ENCODE measurements around the gene B9D1.
"Not testable (repeated sequence)": the region's sequence is repeated elsewhere in the genome, so short reads cannot be mapped to it uniquely, and the experiment has no call there.

B9D1 gene

DNA sequence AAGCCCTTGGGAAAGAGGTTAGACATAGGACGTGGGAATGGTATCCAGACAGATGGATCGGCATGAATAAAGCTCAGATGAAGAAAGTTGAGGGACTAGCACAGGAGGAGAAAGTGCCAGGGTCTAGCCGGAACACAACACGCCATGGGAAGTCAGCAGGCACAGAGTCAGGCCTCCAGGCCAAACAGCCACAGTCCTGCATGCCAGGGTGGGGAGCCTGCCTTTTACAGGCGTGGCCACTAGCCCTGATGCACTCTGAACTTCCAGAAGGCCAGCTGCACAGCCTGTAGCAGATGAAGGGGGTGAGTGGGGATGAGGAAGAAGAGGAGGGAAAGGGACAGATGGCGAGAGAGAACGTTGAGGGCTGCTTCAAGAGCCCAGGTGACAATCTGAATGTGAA is 5.2 kb downstream of the B9D1 start:
- no peak for DNase-seq

GRCh38 chr17:19354748-19355147 is 7.8 kb downstream of the B9D1 start:
- DNase-seq, result no peak

GRCh38 chr17:19353401-19353800 is 9.1 kb downstream of the B9D1 start:
- DNase-seq, result not testable (repeated sequence)

- DNase-seq, result peak; percentile 19
Measured at GRCh38 chr17:19348806-19349205, 13.7 kb downstream of the B9D1 start.

DNA sequence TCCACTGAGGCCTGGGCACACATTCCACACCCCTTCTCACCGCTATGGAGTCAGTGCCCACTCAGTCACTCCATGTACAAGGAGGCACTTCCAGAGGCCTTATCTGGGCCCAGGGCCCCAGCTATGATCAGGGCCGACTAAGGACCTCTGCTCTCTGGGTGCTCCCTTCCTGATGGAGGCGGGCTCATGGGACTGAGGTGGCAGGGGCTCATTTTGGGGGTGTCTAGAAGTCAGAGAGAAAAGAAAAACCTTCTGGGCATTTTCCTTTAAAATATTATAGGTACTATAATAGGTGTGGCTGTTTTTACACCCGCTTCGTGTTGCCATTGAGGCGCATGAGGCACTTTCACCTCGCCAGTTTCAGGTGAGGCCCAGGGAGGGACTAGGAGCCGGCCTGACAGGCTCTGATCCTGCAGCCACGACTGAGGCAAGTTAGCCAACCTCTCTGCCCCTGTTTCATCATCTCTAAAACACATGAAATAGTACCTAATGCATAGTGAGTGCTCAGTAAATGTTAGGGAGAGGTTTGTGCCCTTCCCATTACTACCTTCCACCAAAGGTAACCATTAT is 14.4 kb downstream of the B9D1 start:
- DNase-seq, result no peak

GRCh38 chr17:19347323-19348080 is 15.0 kb downstream of the B9D1 start:
- peak; percentile 21 for DNase-seq

- peak; percentile 76 for DNase-seq
Measured at GRCh38 chr17:19346351-19347255, 15.9 kb downstream of the B9D1 start.

DNA sequence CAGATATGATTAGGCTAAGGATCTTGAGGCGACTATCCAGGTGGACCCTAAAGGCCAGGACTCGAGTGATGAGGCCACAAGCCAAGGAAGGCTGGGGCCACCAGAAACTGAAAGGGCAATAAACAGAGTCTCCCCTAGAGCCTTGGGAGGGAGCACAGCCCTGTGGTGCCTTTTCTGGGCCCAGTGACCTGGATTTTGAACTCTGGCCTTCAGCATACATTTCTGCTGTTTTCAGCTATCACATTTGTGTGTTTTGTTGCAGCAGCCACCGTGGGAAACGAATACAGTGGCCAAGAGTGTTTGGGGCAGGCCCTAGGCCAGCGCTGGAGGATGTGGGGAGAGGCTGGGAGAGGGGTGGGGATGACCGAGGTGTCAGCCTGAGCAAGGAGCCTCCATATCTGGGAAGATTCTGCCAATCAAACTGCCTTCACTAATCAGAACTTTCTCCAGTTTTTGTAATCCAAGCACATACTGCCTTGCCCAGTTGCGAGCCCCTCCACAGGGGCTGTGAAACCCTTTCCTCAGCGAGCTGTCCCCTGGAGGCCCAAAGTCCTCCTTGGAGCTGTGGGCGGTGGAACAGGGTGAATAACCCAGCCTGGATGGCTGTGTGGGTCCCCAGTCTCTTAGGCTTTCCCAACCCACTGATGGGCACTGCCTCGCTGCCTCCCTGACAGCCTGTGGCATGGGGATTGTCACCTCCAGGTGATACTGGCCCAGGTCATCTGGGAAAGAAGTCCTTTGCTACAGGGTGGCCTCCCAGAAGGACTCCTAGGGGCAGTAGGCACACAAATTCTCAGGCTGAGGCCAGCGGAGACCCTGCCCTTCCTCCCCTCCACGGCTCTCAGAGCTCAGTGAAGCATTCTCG is 16.8 kb downstream of the B9D1 start:
- DNase-seq, result peak; percentile 15

DNA sequence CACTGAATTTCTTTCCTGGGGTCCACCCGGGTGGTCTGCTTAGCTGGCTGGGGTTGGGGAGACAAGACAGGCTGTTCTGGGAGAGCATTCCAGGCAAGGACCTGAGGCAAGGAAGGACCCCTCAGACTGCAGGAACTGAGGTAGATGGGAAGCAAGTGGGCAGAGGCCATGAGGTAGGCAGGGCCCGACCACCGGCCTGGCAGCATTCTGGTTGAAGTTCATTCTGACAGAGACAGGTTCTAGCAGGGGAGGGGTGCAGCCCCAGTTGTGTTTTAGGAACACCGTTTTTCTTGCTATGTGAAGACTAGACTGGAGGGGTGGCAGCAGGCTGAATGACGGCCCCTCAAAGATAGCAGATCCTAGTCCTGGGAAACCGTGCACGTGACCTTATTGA is 17.5 kb downstream of the B9D1 start:
- peak; percentile 18 for DNase-seq

DNA sequence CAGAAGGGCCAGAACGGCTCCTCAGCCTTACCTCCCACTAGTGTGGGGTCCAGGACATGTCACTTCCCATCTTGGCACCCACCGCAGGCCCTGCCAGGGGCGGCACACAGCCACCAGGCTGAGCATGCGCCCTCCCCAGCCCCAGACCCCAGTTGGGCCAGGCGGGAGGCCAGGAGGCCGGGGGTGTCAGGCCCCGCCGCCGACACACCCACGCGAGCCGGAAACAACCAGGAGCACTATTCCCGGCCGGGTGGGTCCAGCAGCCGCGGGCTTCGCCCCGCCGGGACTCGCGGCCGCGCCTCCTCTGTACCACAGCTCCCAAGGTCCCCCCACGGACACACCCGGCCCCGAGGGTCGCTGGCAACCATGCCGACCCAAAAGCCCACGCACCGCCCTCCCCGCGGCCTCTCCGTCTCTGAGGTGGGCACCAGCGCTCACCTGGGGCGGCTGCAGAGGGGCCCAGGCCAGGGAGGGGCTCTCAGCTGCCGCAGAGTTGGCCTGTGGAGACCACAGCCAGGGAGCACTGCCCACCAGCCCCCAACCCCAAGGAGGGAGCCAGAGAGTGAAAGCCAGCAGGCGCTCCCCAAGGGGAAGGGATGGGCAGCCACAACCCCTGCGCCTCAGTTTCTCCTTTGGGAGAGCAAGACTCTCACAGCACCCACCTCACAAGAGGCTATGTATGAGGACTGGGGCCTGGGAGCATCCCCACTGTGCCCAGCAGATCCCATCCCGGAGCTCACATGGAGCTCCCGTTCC is 18.0 kb downstream of the B9D1 start:
- peak; percentile 24 for DNase-seq

DNA sequence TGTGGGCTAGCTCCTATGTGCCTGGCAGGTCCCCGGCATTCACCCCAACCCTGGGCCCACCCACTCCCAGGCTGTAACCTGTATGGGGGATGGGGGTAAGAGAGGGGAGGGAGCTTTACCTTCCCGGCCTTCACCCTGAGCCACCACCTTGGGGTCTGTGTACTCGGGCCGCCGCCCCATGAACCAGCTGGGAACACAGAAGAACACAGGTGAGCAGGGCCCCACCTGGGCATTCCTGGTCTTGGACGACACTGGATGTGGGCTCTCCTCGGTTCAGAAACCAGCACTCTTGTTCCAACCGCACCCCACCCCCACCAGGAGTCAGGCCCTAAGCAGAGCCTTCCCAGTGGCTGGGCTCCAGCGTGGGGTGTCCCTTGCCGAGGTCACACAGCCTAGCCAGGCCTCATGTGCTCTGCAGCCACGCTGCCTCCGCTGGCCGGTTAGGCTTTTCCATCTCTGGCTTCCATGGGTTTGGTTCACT is 18.8 kb downstream of the B9D1 start:
- DNase-seq, result peak; percentile 25

- DNase-seq, result peak; percentile 16
Measured at GRCh38 chr17:19343256-19343630, 19.3 kb downstream of the B9D1 start.

- DNase-seq, result no peak
Measured at GRCh38 chr17:19342611-19343255, 19.8 kb downstream of the B9D1 start.

DNA sequence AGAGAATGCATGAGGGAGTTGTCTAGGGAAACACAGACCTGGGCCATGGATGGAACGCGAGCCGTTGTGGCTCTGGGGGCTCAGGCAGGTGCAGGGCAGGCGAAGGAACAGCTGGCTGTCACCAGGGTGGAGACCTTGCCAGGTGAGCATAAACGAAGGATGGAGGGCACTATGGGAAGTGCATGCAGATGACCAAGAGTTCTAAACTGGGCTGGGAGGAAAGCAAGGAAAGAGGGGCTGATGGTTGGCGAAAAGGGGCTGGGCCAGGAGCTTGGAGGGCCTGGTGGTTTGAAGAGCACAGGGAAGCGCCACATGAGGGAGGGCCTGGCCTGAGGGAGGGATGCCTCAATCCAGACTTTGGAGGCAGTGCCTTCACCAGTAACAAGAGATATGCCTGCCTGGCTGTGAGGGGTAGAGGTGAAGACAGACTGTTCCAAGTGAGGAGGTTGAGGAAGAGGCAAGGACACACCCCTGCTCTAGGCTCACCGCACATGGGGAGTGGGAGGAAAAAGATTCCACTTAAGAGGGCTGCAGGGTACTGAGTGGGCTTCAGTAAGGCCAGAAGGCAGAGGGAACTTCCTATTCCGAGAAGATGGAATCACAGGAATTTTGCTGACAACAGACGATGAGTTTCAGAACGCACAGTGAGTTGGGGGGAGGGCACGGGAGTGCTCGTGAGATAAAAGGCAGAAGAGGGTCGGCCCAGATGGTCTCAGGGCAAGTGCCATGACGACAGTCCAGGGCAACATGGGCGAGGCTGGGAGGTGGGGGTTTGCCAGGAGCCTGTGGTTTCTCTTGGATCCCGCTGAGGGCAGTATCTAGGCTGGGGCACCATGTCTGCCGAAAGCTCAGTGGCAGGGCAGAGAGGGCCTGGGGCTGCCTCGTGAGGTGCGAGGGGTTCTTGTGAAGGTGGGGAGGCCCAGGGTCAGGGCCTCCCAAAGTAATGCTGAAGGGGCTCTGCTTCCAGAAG is 20.6 kb downstream of the B9D1 start:
- peak; percentile 31 for DNase-seq

DNA sequence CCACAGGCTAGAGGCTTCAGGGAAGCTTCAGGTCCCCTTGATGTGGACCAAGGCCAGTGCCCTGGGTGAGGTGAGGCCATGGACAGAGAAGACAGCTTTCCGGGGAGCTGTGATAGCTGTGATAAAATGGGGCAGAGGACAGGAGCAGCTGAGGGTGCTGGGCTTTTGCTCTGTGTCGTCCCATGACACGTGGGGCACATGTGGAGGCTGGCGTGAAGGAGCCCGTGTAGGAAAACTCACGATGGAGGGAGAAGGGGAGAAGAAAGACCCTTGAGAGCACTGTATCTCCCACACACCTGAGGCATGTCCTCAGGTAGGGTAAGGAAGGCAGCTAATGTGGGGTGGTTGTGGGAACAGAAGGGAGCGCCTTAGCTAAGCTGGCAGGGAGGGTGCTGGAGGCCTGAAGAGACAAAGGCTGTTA is 21.3 kb downstream of the B9D1 start:
- peak; percentile 45 for DNase-seq

- DNase-seq, result no peak
Measured at GRCh38 chr17:19339341-19339815, 23.1 kb downstream of the B9D1 start.

GRCh38 chr17:19338031-19338990 is 24.2 kb downstream of the B9D1 start:
- no peak for DNase-seq

DNA sequence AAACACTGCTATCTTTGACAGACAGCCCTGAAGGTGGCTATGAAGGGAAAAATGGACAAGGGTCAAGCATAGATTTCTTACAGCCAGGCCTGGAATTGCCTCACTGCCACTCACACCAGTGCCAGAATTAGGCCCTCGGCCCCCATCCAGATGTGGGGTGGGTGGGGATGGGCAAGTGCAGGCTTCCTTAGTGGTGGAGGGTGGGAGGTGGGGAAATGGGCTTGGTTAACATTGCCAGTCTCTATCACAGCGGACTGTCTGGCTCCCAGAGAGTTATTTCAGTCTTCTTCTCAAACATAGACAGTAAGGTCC is 24.9 kb downstream of the B9D1 start:
- no peak for DNase-seq
